ENCODE results near the gene SPAG5.
"Not testable (repeated sequence)": the region's sequence is repeated elsewhere in the genome, so short reads cannot be mapped to it uniquely, and the experiment has no call there.

SPAG5 gene

GRCh38 chr17:28610376-28610775 lies 11.6 kb upstream of the SPAG5 start:
- no peak for DNase-seq

- not testable (repeated sequence) for DNase-seq
Observed at GRCh38 chr17:28604031-28604430, 5.2 kb upstream of the SPAG5 start.

GRCh38 chr17:28599311-28600184 lies 723 bp upstream of the SPAG5 start:
- DNase-seq: peak in 35 of 56 donors; percentile 11 to 78 (median 39)

- no peak for DNase-seq
Observed at GRCh38 chr17:28598389-28598788, 436 bp downstream of the SPAG5 start.

GRCh38 chr17:28597606-28598383 lies 1.0 kb downstream of the SPAG5 start:
- DNase-seq: no peak

GRCh38 chr17:28592260-28592659 lies 6.6 kb downstream of the SPAG5 start:
- no peak for DNase-seq

- DNase-seq: no peak
Observed at GRCh38 chr17:28585851-28586250, 13.0 kb downstream of the SPAG5 start.

- peak in 1 of 56 donors; percentile 5 for DNase-seq
Observed at GRCh38 chr17:28584434-28584833, 14.4 kb downstream of the SPAG5 start.

- DNase-seq: no peak
Observed at GRCh38 chr17:28582513-28582912, 16.3 kb downstream of the SPAG5 start.

GRCh38 chr17:28580959-28581358 lies 17.9 kb downstream of the SPAG5 start:
- DNase-seq: no peak

- DNase-seq: no peak
Observed at GRCh38 chr17:28579526-28579925, 19.3 kb downstream of the SPAG5 start.

GRCh38 chr17:28578246-28579195 lies 20.3 kb downstream of the SPAG5 start:
- DNase-seq: no peak

GRCh38 chr17:28577466-28577824 lies 21.4 kb downstream of the SPAG5 start:
- DNase-seq: no peak

- DNase-seq: peak; percentile 57 to 98 (median 91)
Observed at GRCh38 chr17:28576758-28577465, 21.9 kb downstream of the SPAG5 start, which contains the start of gene ALDOC. Gene ALDOC, minus strand, starts transcription at chr17:28576895. Its CDS starts 1,363 bp downstream, at chr17:28575532.

- not testable (repeated sequence) for DNase-seq
Observed at GRCh38 chr17:28576016-28576415, 22.8 kb downstream of the SPAG5 start.

- DNase-seq: peak in 44 of 56 donors; percentile 9 to 77 (median 43)
Observed at GRCh38 chr17:28575126-28575795, 23.6 kb downstream of the SPAG5 start.

- peak in 1 of 56 donors; percentile 1 for DNase-seq
Observed at GRCh38 chr17:28574526-28574925, 24.3 kb downstream of the SPAG5 start.

- no peak for DNase-seq
Observed at GRCh38 chr17:28573966-28574480, 24.8 kb downstream of the SPAG5 start.

- DNase-seq: no peak
Observed at GRCh38 chr17:28573521-28573920, 25.3 kb downstream of the SPAG5 start.

GRCh38 chr17:28573040-28573380 lies 25.8 kb downstream of the SPAG5 start:
- DNase-seq: no peak

All from amygdala (tissue), 56 donors.